Measurements from ENCODE around the gene IGF1. TPM values are rescaled to one million over a fixed set of nuclear protein-coding genes. Genes with fewer than 3 reads are reported as not detected.
"Not testable (repeated sequence)": the region's sequence is repeated elsewhere in the genome, so short reads cannot be mapped to it uniquely, and the experiment has no call there.

The IGF1 gene
- total RNA-seq, 1 experiment from 2014 or later = not detected

- Histone ChIP-seq H3K4me1 (ENCODE audit: low read length) (no peaks in the 10 kb centered on the region), H3K9me3 (ENCODE audit: low read length) (no peaks in the 10 kb centered on the region; the same call in 1 of the 2 replicates), H3K27ac (ENCODE audit: low read length) (no peak overlapping the region), H3K9ac (ENCODE audit: low read length) (no peak overlapping the region), H4K20me1 (ENCODE audit: insufficient read depth, low read depth, low read length) (no peaks in the 10 kb centered on the region), H3K36me3 (ENCODE audit: insufficient read depth, low read length) (no peaks in the 10 kb centered on the region), H3K79me2 (ENCODE audit: low read length) (no peaks in the 10 kb centered on the region), H2AFZ (ENCODE audit: low read length) (no peak overlapping the region), H3K4me2 (ENCODE audit: low read depth, low read length, poor library complexity, severe bottlenecking) (no peak overlapping the region), H3K4me3 (ENCODE audit: low read length) (no peak overlapping the region), H3K27me3 (ENCODE audit: low read length) (no peaks in the 10 kb centered on the region), H3K9me2 (replicated peaks; ENCODE audit: insufficient read depth, low read length) (no peaks in the 10 kb centered on the region)
- DNase-seq = no peak
Measured at GRCh38 chr12:102369876-102370275, 110.5 kb downstream of the IGF1 start.

- H3K9me2 ChIP-seq (replicated peaks; ENCODE audit: insufficient read depth, low read length) = no peaks in the 10 kb centered on the region
- H3K9ac ChIP-seq (ENCODE audit: low read length) = no peak overlapping the region
- no peaks in the 10 kb centered on the region; the same call in 1 of the 2 replicates for H3K9me3 ChIP-seq (ENCODE audit: low read length)
- DNase-seq = no peak
- no peak overlapping the region for H3K4me3 ChIP-seq (ENCODE audit: low read length)
- H3K79me2 ChIP-seq (ENCODE audit: low read length) = no peaks in the 10 kb centered on the region
- H3K4me1 ChIP-seq (ENCODE audit: low read length) = no peaks in the 10 kb centered on the region
- H2AFZ ChIP-seq (ENCODE audit: low read length) = no peak overlapping the region
- H3K4me2 ChIP-seq (ENCODE audit: low read depth, low read length, poor library complexity, severe bottlenecking) = no peak overlapping the region
- no peaks in the 10 kb centered on the region for H3K27me3 ChIP-seq (ENCODE audit: low read length)
- H3K27ac ChIP-seq (ENCODE audit: low read length) = no peak overlapping the region
- no peaks in the 10 kb centered on the region for H3K36me3 ChIP-seq (ENCODE audit: insufficient read depth, low read length)
- H4K20me1 ChIP-seq (ENCODE audit: insufficient read depth, low read depth, low read length) = no peaks in the 10 kb centered on the region
Measured at GRCh38 chr12:102365365-102365764, 115.0 kb downstream of the IGF1 start.

- Histone ChIP-seq H3K36me3 (ENCODE audit: insufficient read depth, low read length) (no peaks in the 10 kb centered on the region), H4K20me1 (ENCODE audit: insufficient read depth, low read depth, low read length) (no peaks in the 10 kb centered on the region), H3K9me2 (replicated peaks; ENCODE audit: insufficient read depth, low read length) (no peaks in the 10 kb centered on the region), H3K9ac (ENCODE audit: low read length) (no peak overlapping the region), H3K4me3 (ENCODE audit: low read length) (no peak overlapping the region), H2AFZ (ENCODE audit: low read length) (no peak overlapping the region), H3K9me3 (ENCODE audit: low read length) (no peaks in the 10 kb centered on the region; the same call in 1 of the 2 replicates), H3K4me1 (ENCODE audit: low read length) (no peaks in the 10 kb centered on the region), H3K27me3 (ENCODE audit: low read length) (no peaks in the 10 kb centered on the region), H3K79me2 (ENCODE audit: low read length) (no peaks in the 10 kb centered on the region), H3K4me2 (ENCODE audit: low read depth, low read length, poor library complexity, severe bottlenecking) (no peak overlapping the region), H3K27ac (ENCODE audit: low read length) (no peak overlapping the region)
- DNase-seq = no peak
Measured at GRCh38 chr12:102364709-102365108, 115.7 kb downstream of the IGF1 start.

- H3K79me2 ChIP-seq (ENCODE audit: low read length) = no peaks in the 10 kb centered on the region
- no peak overlapping the region for H2AFZ ChIP-seq (ENCODE audit: low read length)
- H3K4me1 ChIP-seq (ENCODE audit: low read length) = no peaks in the 10 kb centered on the region
- H4K20me1 ChIP-seq (ENCODE audit: insufficient read depth, low read depth, low read length) = no peaks in the 10 kb centered on the region
- H3K27me3 ChIP-seq (ENCODE audit: low read length) = 0 out of 2 replicates have a peak, but pooled peaks cover 2% of the 10 kb centered on the region
- DNase-seq = no peak
- no peak overlapping the region for H3K27ac ChIP-seq (ENCODE audit: low read length)
- H3K4me2 ChIP-seq (ENCODE audit: low read depth, low read length, poor library complexity, severe bottlenecking) = no peak overlapping the region
- H3K4me3 ChIP-seq (ENCODE audit: low read length) = no peak overlapping the region
- peaks cover 7% of the 10 kb centered on the region; the same call in 1 of the 2 replicates for H3K9me3 ChIP-seq (ENCODE audit: low read length)
- no peaks in the 10 kb centered on the region for H3K36me3 ChIP-seq (ENCODE audit: insufficient read depth, low read length)
- H3K9me2 ChIP-seq (replicated peaks; ENCODE audit: insufficient read depth, low read length) = no peaks in the 10 kb centered on the region
- H3K9ac ChIP-seq (ENCODE audit: low read length) = no peak overlapping the region
Measured at GRCh38 chr12:102356690-102357089, 123.7 kb downstream of the IGF1 start.

- H3K36me3 ChIP-seq (ENCODE audit: insufficient read depth, low read length); H3K9ac ChIP-seq (ENCODE audit: low read length); H3K4me3 ChIP-seq (ENCODE audit: low read length); H3K9me3 ChIP-seq (ENCODE audit: low read length); H2AFZ ChIP-seq (ENCODE audit: low read length); H3K9me2 ChIP-seq (replicated peaks; ENCODE audit: insufficient read depth, low read length); H3K27me3 ChIP-seq (ENCODE audit: low read length); H4K20me1 ChIP-seq (ENCODE audit: insufficient read depth, low read depth, low read length); H3K4me1 ChIP-seq (ENCODE audit: low read length); H3K4me2 ChIP-seq (ENCODE audit: low read depth, low read length, poor library complexity, severe bottlenecking); H3K27ac ChIP-seq (ENCODE audit: low read length); DNase-seq; H3K79me2 ChIP-seq (ENCODE audit: low read length): not testable (repeated sequence)
Measured at GRCh38 chr12:102354281-102354680, 126.1 kb downstream of the IGF1 start.

GRCh38 chr12:102351322-102351721, 129.0 kb downstream of the IGF1 start:
- Histone ChIP-seq H3K4me1 (ENCODE audit: low read length) (no peaks in the 10 kb centered on the region), H3K27me3 (ENCODE audit: low read length) (0 out of 2 replicates have a peak, but pooled peaks cover 2% of the 10 kb centered on the region)
- DNase-seq = no peak

GRCh38 chr12:102350070-102350469, 130.3 kb downstream of the IGF1 start:
- peaks cover 7% of the 10 kb centered on the region; the same call in 1 of the 2 replicates for H3K9me3 ChIP-seq (ENCODE audit: low read length)
- no peak overlapping the region for H3K4me2 ChIP-seq (ENCODE audit: low read depth, low read length, poor library complexity, severe bottlenecking)

More at GRCh38 chr12:102351322-102351721, 129.0 kb downstream of the IGF1 start:
- no peak overlapping the region for H3K4me2 ChIP-seq (ENCODE audit: low read depth, low read length, poor library complexity, severe bottlenecking)
- H3K27ac ChIP-seq (ENCODE audit: low read length) = no peak overlapping the region
- no peak overlapping the region for H3K4me3 ChIP-seq (ENCODE audit: low read length)
- no peaks in the 10 kb centered on the region for H3K79me2 ChIP-seq (ENCODE audit: low read length)
- no peaks in the 10 kb centered on the region for H3K36me3 ChIP-seq (ENCODE audit: insufficient read depth, low read length)
- H3K9me3 ChIP-seq (ENCODE audit: low read length) = peaks cover 7% of the 10 kb centered on the region; the same call in 1 of the 2 replicates
- H3K9ac ChIP-seq (ENCODE audit: low read length) = no peak overlapping the region
- no peaks in the 10 kb centered on the region for H4K20me1 ChIP-seq (ENCODE audit: insufficient read depth, low read depth, low read length)
- H3K9me2 ChIP-seq (replicated peaks; ENCODE audit: insufficient read depth, low read length) = no peaks in the 10 kb centered on the region
- H2AFZ ChIP-seq (ENCODE audit: low read length) = no peak overlapping the region

GRCh38 chr12:102349079-102349478, 131.3 kb downstream of the IGF1 start:
- DNase-seq = no peak
- Histone ChIP-seq H3K4me1 (ENCODE audit: low read length) (no peaks in the 10 kb centered on the region), H3K4me2 (ENCODE audit: low read depth, low read length, poor library complexity, severe bottlenecking) (no peak overlapping the region), H4K20me1 (ENCODE audit: insufficient read depth, low read depth, low read length) (no peaks in the 10 kb centered on the region), H3K9ac (ENCODE audit: low read length) (no peak overlapping the region), H3K79me2 (ENCODE audit: low read length) (no peaks in the 10 kb centered on the region), H3K27ac (ENCODE audit: low read length) (no peak overlapping the region), H3K4me3 (ENCODE audit: low read length) (no peak overlapping the region), H3K36me3 (ENCODE audit: insufficient read depth, low read length) (no peaks in the 10 kb centered on the region), H2AFZ (ENCODE audit: low read length) (no peak overlapping the region), H3K9me2 (replicated peaks; ENCODE audit: insufficient read depth, low read length) (no peaks in the 10 kb centered on the region), H3K9me3 (ENCODE audit: low read length) (peaks cover 7% of the 10 kb centered on the region; the same call in 1 of the 2 replicates), H3K27me3 (ENCODE audit: low read length) (0 out of 2 replicates have a peak, but pooled peaks cover 2% of the 10 kb centered on the region)

More at GRCh38 chr12:102350070-102350469, 130.3 kb downstream of the IGF1 start:
- H4K20me1 ChIP-seq (ENCODE audit: insufficient read depth, low read depth, low read length) = no peaks in the 10 kb centered on the region
- no peaks in the 10 kb centered on the region for H3K4me1 ChIP-seq (ENCODE audit: low read length)
- H2AFZ ChIP-seq (ENCODE audit: low read length) = no peak overlapping the region
- no peak for DNase-seq
- H3K27me3 ChIP-seq (ENCODE audit: low read length) = 0 out of 2 replicates have a peak, but pooled peaks cover 2% of the 10 kb centered on the region
- H3K36me3 ChIP-seq (ENCODE audit: insufficient read depth, low read length) = no peaks in the 10 kb centered on the region
- H3K27ac ChIP-seq (ENCODE audit: low read length) = no peak overlapping the region
- H3K79me2 ChIP-seq (ENCODE audit: low read length) = no peaks in the 10 kb centered on the region
- no peaks in the 10 kb centered on the region for H3K9me2 ChIP-seq (replicated peaks; ENCODE audit: insufficient read depth, low read length)
- H3K4me3 ChIP-seq (ENCODE audit: low read length) = no peak overlapping the region
- H3K9ac ChIP-seq (ENCODE audit: low read length) = no peak overlapping the region
